CD8-positive, alpha-beta memory T cell (primary cell): ENCODE data around the gene ZNF512B. TPM values are rescaled to one million over a fixed set of nuclear protein-coding genes. Genes with fewer than 3 reads are reported as not detected.

Experiments
- CTCF ChIA-PET: fragments of 350-600 bp; sonication (Branson Sonifier 250); formaldehyde crosslinking; loops from one replicate; lab custom pipeline; 2021; ENCODE audit warnings: antibody characterized with exemption; lab: Charles Lee
- POLR2A ChIA-PET: fragments of 350-600 bp; sonication (Branson Sonifier 250); formaldehyde crosslinking; loops from one replicate; lab custom pipeline; 2021; ENCODE audit warnings: antibody characterized with exemption; lab: Charles Lee
- DNase-seq, 5 donors: peaks; one replicate each; pipeline versions ENCODE4 v3.0.0 to v3.0.0-alpha.2; 2020 to 2022; ENCODE audit warnings: mixed read lengths in 1 of 5
- H3K27ac ChIP-seq: one replicate; pipeline ENCODE4 v1.7.0; 2013; ENCODE audit warnings: low read depth, mild to moderate bottlenecking, low read length, moderate library complexity
- H3K27me3 ChIP-seq: 2 replicates; pipeline ENCODE4 v1.7.0; 2013; ENCODE audit warnings: low read length, mild to moderate bottlenecking; ENCODE audit not compliant: insufficient read depth, poor library complexity, severe bottlenecking
- H3K36me3 ChIP-seq: 2 replicates; pipeline ENCODE4 v1.7.0; 2013; ENCODE audit warnings: mild to moderate bottlenecking, low read length, moderate library complexity; ENCODE audit not compliant: insufficient read depth
- H3K4me1 ChIP-seq: 2 replicates; pipeline ENCODE4 v1.7.0; 2013; ENCODE audit warnings: mild to moderate bottlenecking, low read length, moderate library complexity; ENCODE audit not compliant: insufficient read depth
- H3K4me3 ChIP-seq: 2 replicates; pipeline ENCODE4 v1.7.0; 2013; ENCODE audit warnings: mild to moderate bottlenecking, low read length
- H3K9me3 ChIP-seq: 2 replicates; pipeline ENCODE4 v1.7.0; 2013; ENCODE audit warnings: mild to moderate bottlenecking, low read length
- H3K27ac Mint-ChIP-seq, 8 donors: one replicate each; pipeline ENCODE4 v1.8.0; 2020 to 2021; ENCODE audit warnings: mixed read lengths in 8 of 8, mild to moderate bottlenecking in 6 of 8, inconsistent platforms in 3 of 8, moderate library complexity in 3 of 8
- H3K27me3 Mint-ChIP-seq, 2 donors: one replicate each; pipeline ENCODE4 v1.8.0; 2020 to 2021; ENCODE audit warnings: mixed read lengths in 2 of 2, mild to moderate bottlenecking in 1 of 2, moderate library complexity in 1 of 2
- H3K36me3 Mint-ChIP-seq, 3 donors: one replicate each; pipeline ENCODE4 v1.8.0; 2020 to 2021; ENCODE audit warnings: mixed read lengths in 3 of 3, inconsistent platforms in 1 of 3, mild to moderate bottlenecking in 1 of 3
- H3K4me1 Mint-ChIP-seq, 3 donors: one replicate each; pipeline ENCODE4 v1.8.0; 2020 to 2021; ENCODE audit warnings: mixed read lengths in 3 of 3, inconsistent platforms in 1 of 3, mild to moderate bottlenecking in 1 of 3
- H3K4me3 Mint-ChIP-seq, 7 donors: one replicate each; pipeline ENCODE4 v1.8.0; 2020 to 2021; ENCODE audit warnings: mixed read lengths in 7 of 7, mild to moderate bottlenecking in 6 of 7, moderate library complexity in 4 of 7, inconsistent platforms in 2 of 7
- H3K9me3 Mint-ChIP-seq, 5 donors: one replicate each; pipeline ENCODE4 v1.8.0; 2020 to 2022; ENCODE audit warnings: mixed read lengths in 5 of 5, mild to moderate bottlenecking in 3 of 5, moderate library complexity in 2 of 5, inconsistent platforms in 1 of 5
- polyA plus RNA-seq: library from polyadenylated mRNA; unstranded; fragments of 300-500 nt; fragmentation: Illumina TruSeq; gene quantifications from one replicate; pipeline ENCODE4 v1.2.3, GENCODE V29; 2021
- total RNA-seq, 2 experiments: library from RNA; stranded (reverse); gene quantifications; one replicate each; pipeline ENCODE4 v1.2.3, GENCODE V29; 2021

ZNF512B gene
- total and polyA plus RNA-seq, 3 experiments from 2014 or later, result 1.0 to 12.1 (median 11.5) TPM

DNA sequence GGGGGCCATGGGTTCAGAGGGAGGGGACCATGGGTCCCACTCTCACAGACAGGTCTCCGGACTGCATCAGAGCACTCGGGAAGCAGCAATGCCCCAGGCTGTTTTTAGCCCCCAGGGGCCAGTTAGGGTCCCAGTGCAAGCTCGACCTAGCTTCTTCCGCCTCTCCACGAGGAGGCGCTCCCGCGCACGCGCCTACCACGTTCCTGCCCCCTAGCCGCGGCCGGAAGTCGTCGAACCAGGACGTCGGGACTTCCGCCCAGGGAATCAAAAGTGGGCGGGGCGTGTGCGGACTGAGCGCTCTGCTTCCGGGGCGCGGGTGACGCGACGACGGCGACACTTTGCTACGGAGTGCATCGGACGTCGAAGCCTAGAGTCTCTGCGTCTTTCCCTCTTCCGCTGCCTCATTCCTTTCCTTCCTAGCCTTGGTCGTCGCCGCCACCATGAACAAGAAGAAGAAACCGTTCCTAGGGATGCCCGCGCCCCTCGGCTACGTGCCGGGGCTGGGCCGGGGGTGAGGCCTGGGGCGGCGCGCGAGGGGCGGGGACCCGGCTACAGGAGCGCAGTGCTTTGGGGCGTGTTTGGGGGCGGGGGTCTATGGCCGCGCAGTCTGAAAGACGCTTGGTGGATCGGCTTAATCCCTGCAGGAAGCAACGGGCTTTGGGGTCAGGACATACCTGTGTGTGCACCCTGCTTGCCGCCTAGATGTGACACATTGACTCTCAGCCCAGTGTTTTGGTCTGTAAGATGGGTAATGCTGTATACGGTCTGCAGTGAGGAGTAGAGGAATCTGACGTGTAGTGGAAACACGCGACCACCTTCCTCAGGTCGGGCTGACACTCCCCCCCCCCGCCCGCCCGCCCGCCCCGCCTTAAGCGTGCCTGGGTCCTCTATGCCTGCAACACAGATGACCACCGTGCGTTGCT is 11.3 kb upstream of the ZNF512B start, which contains the start of gene PRPF6:
Gene PRPF6, plus strand, starts transcription at position 327 of the 923 bp plus-strand sequence. Its CDS starts 114 bp downstream, at position 441.
- CTCF ChIA-PET, result interaction anchor here (0.8 to 2.5 kb wide), 31 partner anchors 8 to 461 kb away, joined by 3 to 57 read pairs (median 4); partner anchors contain the start of genes ARFRP1, C20orf204, LKAAEAR1 and OPRL1
- Mint-ChIP-seq H3K4me1 (peaks cover 58 to 71% (median 68%) of the 10 kb centered on the region in 3 donors), H3K27ac (peak within 1 kb of the TSS; percentile 93 to 99 (median 96)), H3K9me3 (no peaks in the 10 kb centered on the region), H3K36me3 (peaks cover 16 to 52% (median 21%) of the 10 kb centered on the region in 3 donors), H3K27me3 (no peaks in the 10 kb centered on the region), H3K4me3 (peak within 1 kb of the TSS; percentile 89 to 95 (median 92))
- H3K27me3 ChIP-seq, result no peaks in the 10 kb centered on the region
- H3K27ac ChIP-seq, result peak within 1 kb of the TSS; percentile 90
- peaks cover 54% of the 10 kb centered on the region for H3K4me1 ChIP-seq
- peak within 1 kb of the TSS; percentile 93 for H3K4me3 ChIP-seq
- peak; percentile 92 to 96 (median 93) for DNase-seq
- peaks cover 23% of the 10 kb centered on the region for H3K36me3 ChIP-seq
- POLR2A ChIA-PET, result interaction anchor here (0.5 to 3.4 kb wide), 12 partner anchors 12 to 242 kb away, joined by 3 to 18 read pairs (median 4); partner anchors contain the start of genes SLC2A4RG, TCEA2, TPD52L2 and UCKL1
- H3K9me3 ChIP-seq, result no peaks in the 10 kb centered on the region

DNA sequence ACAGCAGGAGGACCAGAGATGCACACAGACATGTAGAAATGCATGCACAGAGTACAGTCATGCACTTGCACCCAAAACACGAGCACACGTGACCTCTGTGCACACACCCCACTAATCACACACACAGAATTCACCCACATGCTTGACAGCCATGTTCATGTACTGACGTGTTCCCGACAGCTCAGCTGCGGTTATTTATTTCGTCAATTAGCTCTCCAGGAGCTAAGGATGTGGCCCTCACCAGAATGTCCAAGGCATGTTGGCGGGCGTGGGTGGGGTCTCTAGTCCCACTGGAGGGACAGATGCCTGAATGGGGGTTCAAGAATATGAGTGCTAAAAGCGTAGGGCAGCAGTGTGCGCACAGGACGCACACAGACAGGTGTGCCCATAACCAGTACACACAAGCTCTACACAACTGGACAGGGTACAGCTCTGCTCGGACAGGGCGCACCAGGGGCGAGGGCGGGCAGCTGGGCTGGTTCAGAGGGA is 10.6 kb upstream of the ZNF512B start:
- DNase-seq, result peak in 2 of 5 donors; percentile 41 to 67
- Mint-ChIP-seq H3K36me3 (peaks cover 11 to 47% (median 16%) of the 10 kb centered on the region in 3 donors), H3K27me3 (no peaks in the 10 kb centered on the region), H3K4me1 (peaks cover 59 to 70% (median 70%) of the 10 kb centered on the region in 3 donors), H3K4me3 (peak overlapping the region; percentile 89 to 95 (median 92)), H3K9me3 (no peaks in the 10 kb centered on the region), H3K27ac (peak overlapping the region; percentile 93 to 99 (median 96))
- ChIA-PET POLR2A (interaction anchor here (0.5 to 3.4 kb wide), 13 partner anchors 12 to 241 kb away, joined by 3 to 18 read pairs (median 4); partner anchors contain the start of genes SLC2A4RG, TCEA2, TPD52L2 and UCKL1), CTCF (interaction anchor here (0.8 to 2.5 kb wide), 30 partner anchors 8 to 460 kb away, joined by 3 to 57 read pairs (median 4); partner anchors contain the start of genes ARFRP1, C20orf204, LKAAEAR1 and OPRL1)
- Histone ChIP-seq H3K4me3 (peak overlapping the region; percentile 93), H3K27me3 (no peaks in the 10 kb centered on the region), H3K27ac (peak overlapping the region; percentile 90), H3K9me3 (no peaks in the 10 kb centered on the region), H3K4me1 (peaks cover 54% of the 10 kb centered on the region), H3K36me3 (peaks cover 17% of the 10 kb centered on the region)

DNA sequence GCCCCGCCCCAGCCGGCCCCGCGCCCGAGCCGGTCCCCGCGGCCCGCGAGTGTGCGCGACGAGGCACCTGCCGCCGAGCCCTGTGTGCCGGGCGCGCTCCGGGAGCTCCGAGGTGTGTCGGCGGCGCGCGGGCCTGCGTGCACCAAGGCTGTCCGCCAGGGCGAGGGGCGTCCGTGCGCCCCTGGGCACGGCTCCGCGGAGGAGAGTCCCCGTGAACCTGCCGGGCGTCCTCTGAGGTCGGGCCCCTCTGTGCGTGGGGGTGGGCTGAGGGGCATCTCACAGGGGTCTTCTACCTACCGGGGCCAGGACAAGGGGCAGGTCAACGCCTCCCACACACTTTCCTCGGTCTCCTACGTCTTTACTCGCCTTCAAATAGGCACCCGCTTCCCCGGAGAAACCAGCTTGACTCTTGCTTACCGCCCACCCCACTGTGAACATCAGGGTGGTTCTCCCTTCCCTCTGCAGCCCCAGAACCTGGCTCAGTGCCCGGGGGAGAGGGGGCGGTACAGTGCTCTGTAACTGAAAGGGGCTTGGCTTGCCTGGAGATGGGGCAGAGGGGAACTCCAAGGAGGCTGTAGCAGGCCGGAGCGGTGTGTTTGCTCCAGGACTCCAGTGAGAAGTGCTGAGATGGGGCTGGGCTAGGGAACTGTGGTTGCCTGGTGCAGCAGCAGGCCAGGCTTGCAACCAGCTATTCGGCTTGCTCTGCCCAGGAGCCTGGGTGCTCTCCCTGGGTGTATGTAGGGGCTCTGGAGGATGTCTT is 10.0 kb upstream of the ZNF512B start, which contains the start of gene SAMD10:
Gene SAMD10, minus strand, starts transcription at position 86 of the 760 bp plus-strand sequence. CDS start 175 bp downstream, outside the sequence.
- peaks cover 57 to 72% (median 69%) of the 10 kb centered on the region in 3 donors for H3K4me1 Mint-ChIP-seq
- Histone ChIP-seq H3K27ac (peak within 1 kb of the TSS; percentile 90), H3K4me1 (peaks cover 54% of the 10 kb centered on the region), H3K27me3 (no peaks in the 10 kb centered on the region), H3K9me3 (no peaks in the 10 kb centered on the region), H3K4me3 (peak within 1 kb of the TSS; percentile 93), H3K36me3 (peaks cover 12% of the 10 kb centered on the region)
- ChIA-PET POLR2A (interaction anchor here (0.6 to 3.4 kb wide), 12 partner anchors 11 to 240 kb away, joined by 3 to 18 read pairs (median 4); partner anchors contain the start of genes SLC2A4RG, TCEA2, TPD52L2 and UCKL1), CTCF (interaction anchor here (0.6 to 2.5 kb wide), 27 partner anchors 9 to 459 kb away, joined by 3 to 57 read pairs (median 4); partner anchors contain the start of genes ARFRP1, C20orf204, LKAAEAR1 and PPDPF)
- peak; percentile 59 to 84 (median 65) for DNase-seq
- H3K27me3 Mint-ChIP-seq, result no peaks in the 10 kb centered on the region
- peak within 1 kb of the TSS; percentile 89 to 95 (median 92) for H3K4me3 Mint-ChIP-seq
- H3K27ac Mint-ChIP-seq, result peak within 1 kb of the TSS; percentile 93 to 99 (median 96)
- peaks cover 10 to 43% (median 13%) of the 10 kb centered on the region in 3 donors for H3K36me3 Mint-ChIP-seq
- no peaks in the 10 kb centered on the region for H3K9me3 Mint-ChIP-seq

DNA sequence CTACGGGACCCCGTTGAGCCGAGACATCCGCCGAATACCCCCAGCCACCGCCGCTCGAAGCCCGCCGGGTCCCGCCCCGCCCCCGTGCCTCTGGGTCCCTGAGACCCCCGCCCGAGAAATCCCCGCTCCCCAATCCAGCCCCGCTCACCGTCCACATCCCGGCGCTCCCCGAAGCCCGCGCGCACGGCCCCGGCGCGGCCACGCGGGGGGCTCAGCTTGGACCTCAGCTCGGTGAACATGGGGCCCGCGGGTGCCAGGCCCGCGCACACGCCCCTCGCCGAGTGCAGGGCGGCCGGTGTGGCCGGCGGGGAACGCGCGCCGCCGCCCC is 9.5 kb upstream of the ZNF512B start:
- Histone ChIP-seq H3K4me3 (peak overlapping the region; percentile 64), H3K36me3 (peaks cover 10% of the 10 kb centered on the region), H3K4me1 (peaks cover 54% of the 10 kb centered on the region), H3K27me3 (no peaks in the 10 kb centered on the region), H3K9me3 (no peaks in the 10 kb centered on the region), H3K27ac (peak overlapping the region; percentile 45)
- Mint-ChIP-seq H3K9me3 (no peaks in the 10 kb centered on the region), H3K4me1 (peaks cover 52 to 69% (median 64%) of the 10 kb centered on the region in 3 donors), H3K36me3 (peaks cover 6 to 41% (median 11%) of the 10 kb centered on the region in 3 donors), H3K4me3 (peak overlapping the region; percentile 74 to 89 (median 86)), H3K27ac (peak overlapping the region in 4 of 8 donors; percentile 33 to 93 (median 80)), H3K27me3 (no peaks in the 10 kb centered on the region)
- no peak for DNase-seq
- POLR2A ChIA-PET, result interaction anchor here (0.6 to 2.5 kb wide), 3 partner anchors 23 to 90 kb away, joined by 3 to 18 read pairs (median 3); partner anchors contain the start of gene UCKL1
- CTCF ChIA-PET, result interaction anchor here (0.6 to 2.5 kb wide), 9 partner anchors 14 to 272 kb away, joined by 3 to 57 read pairs (median 9); partner anchors contain the start of genes ARFRP1, C20orf204, TPD52L2 and UCKL1

DNA sequence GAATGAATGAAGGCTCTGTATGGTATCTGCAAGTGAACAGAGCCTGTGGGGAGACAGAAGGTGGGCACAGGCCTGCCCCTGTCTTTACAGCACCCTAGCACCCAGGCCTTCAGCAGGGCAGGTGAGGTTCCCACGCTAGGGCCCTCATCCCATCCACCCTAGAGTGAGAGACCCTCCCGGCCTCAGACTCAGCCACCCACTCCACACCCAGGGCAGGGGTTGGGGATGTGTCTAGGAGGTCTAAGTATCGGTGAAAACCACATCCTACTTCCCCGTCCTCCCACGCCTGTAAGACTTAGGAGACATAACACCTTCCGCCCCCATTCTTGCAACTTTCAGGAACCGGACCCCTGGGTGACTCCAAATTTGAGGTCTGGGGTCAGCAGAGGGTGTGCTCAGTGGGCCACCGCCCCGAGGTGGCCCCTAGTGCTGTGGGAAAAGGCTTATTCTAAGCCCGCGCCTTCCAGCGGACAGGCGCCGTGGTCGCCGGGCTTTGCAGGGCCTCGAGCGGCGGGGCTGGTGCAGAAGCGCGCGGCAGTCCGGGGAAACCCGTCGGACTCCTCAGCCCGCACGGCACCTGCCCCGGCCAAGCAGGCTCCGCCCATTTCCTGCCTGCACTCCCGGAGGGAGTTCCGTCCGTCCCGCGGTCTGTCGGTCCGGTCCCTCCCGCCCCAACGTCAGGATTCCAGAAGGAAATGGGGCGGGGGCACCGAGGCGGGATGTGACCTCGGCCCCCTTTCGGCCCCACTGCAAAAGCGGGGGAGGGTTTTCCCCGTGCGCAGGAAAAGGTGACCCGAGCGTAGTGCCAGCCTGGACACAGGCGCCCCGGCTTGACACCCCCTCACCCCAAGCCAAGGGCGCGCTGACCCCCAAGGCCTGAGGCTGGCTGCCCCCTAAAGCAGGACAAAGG is 8.8 kb upstream of the ZNF512B start:
- peaks cover 54 to 75% (median 70%) of the 10 kb centered on the region in 3 donors for H3K4me1 Mint-ChIP-seq
- H3K27ac Mint-ChIP-seq, result peak overlapping the region; percentile 78 to 95 (median 90)
- H3K4me3 Mint-ChIP-seq, result peak overlapping the region; percentile 74 to 89 (median 86)
- POLR2A ChIA-PET, result interaction anchor here (0.6 to 2.5 kb wide), 2 partner anchors 22 to 62 kb away, joined by 3 to 18 read pairs; partner anchors contain the start of gene UCKL1
- peak overlapping the region; percentile 45 for H3K27ac ChIP-seq
- H3K4me3 ChIP-seq, result peak overlapping the region; percentile 64
- H3K36me3 Mint-ChIP-seq, result peaks cover 6 to 41% (median 11%) of the 10 kb centered on the region in 3 donors
- CTCF ChIA-PET, result interaction anchor here (1.0 to 2.3 kb wide), 8 partner anchors 22 to 142 kb away, joined by 3 to 57 read pairs (median 7); partner anchors contain the start of genes C20orf204, TPD52L2 and UCKL1
- no peaks in the 10 kb centered on the region for H3K27me3 ChIP-seq
- DNase-seq, result peak; percentile 37 to 62 (median 46)
- H3K9me3 Mint-ChIP-seq, result no peaks in the 10 kb centered on the region
- H3K36me3 ChIP-seq, result peaks cover 10% of the 10 kb centered on the region
- no peaks in the 10 kb centered on the region for H3K9me3 ChIP-seq
- H3K27me3 Mint-ChIP-seq, result no peaks in the 10 kb centered on the region
- H3K4me1 ChIP-seq, result peaks cover 56% of the 10 kb centered on the region

DNA sequence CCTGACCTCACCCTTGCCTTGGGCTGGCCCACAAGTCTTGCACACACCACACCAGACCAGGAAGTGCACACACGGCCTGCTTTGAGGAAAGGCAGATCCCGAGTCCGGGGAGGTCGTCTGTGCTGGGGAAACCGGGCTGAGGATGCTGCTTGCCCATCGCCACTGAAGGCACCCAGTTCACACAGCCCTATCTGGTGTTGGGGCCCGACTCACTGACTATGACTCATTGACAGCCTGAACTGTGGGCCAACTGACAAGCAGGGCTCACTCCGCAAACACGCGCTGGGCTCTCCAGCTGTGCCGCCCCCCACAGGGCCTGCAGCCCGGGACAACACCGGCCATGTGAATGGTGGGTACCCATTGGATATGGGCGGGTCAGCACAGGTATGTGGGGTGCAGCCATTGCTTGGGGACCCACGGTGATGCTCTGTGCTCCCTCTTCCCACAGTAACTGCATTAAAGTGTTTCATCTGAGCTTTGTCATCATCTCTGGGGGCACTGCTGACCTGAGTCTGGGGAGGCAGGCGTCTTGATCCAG is 8.1 kb upstream of the ZNF512B start:
- Mint-ChIP-seq H3K4me3 (peak overlapping the region; percentile 74 to 89 (median 86)), H3K9me3 (no peaks in the 10 kb centered on the region), H3K27me3 (no peaks in the 10 kb centered on the region), H3K36me3 (peaks cover under 1 to 34% (median 12%) of the 10 kb centered on the region in 3 donors), H3K4me1 (peaks cover 51 to 74% (median 72%) of the 10 kb centered on the region in 3 donors), H3K27ac (peak overlapping the region; percentile 76 to 95 (median 90))
- peaks cover 4% of the 10 kb centered on the region for H3K36me3 ChIP-seq
- H3K4me1 ChIP-seq, result peaks cover 55% of the 10 kb centered on the region
- H3K27ac ChIP-seq, result peak overlapping the region; percentile 45
- DNase-seq, result peak in 4 of 5 donors; percentile 19 to 70 (median 47)
- peak overlapping the region; percentile 64 for H3K4me3 ChIP-seq
- H3K27me3 ChIP-seq, result no peaks in the 10 kb centered on the region
- POLR2A ChIA-PET, result no interaction called here
- CTCF ChIA-PET, result interaction anchor here (1.0 to 1.5 kb wide), 3 partner anchors 22 to 80 kb away, joined by 3 to 5 read pairs (median 3); partner anchors contain the start of gene UCKL1
- H3K9me3 ChIP-seq, result no peaks in the 10 kb centered on the region
